ENCODE results near the gene CENPA.

The CENPA gene

GRCh38 chr2:26785431-26786206, at the start of gene CENPA:
Gene CENPA (plus strand): TSS chr2:26786056. CDS start chr2:26786197, 141 bp downstream.
- H3K9ac ChIP-seq (ENCODE audit: low read depth, low read length) = peak within 1 kb of the TSS; percentile 76; the same call in 1 of the 2 replicates
- H3K36me3 ChIP-seq (ENCODE audit: insufficient read depth, low read depth, low read length) = peaks cover 2% of the 10 kb centered on the region; the same call in 1 of the 2 replicates
- H3K9me3 ChIP-seq (ENCODE audit: insufficient read depth, low read depth, low read length) = no peaks in the 10 kb centered on the region
- H3K27ac ChIP-seq (ENCODE audit: low read length) = no peak within 1 kb of the TSS
- peak within 1 kb of the TSS; percentile 70 for H3K4me3 ChIP-seq (ENCODE audit: low read length)
- 0 out of 2 replicates have a peak, but pooled peaks cover 3% of the 10 kb centered on the region for H3K4me1 ChIP-seq (ENCODE audit: insufficient read depth, low read length)
- H3K27me3 ChIP-seq (ENCODE audit: insufficient read depth, low read length) = peaks cover 6% of the 10 kb centered on the region; the same call in 1 of the 2 replicates

- Histone ChIP-seq H3K27ac (ENCODE audit: low read length) (no peak overlapping the region), H3K27me3 (ENCODE audit: insufficient read depth, low read length) (no peaks in the 10 kb centered on the region), H3K4me3 (ENCODE audit: low read length) (no peak overlapping the region), H3K4me1 (ENCODE audit: insufficient read depth, low read length) (no peaks in the 10 kb centered on the region), H3K36me3 (ENCODE audit: insufficient read depth, low read depth, low read length) (no peaks in the 10 kb centered on the region), H3K9ac (ENCODE audit: low read depth, low read length) (no peak overlapping the region), H3K9me3 (ENCODE audit: insufficient read depth, low read depth, low read length) (no peaks in the 10 kb centered on the region)
Measured at GRCh38 chr2:26737221-26737620, 48.6 kb upstream of the CENPA start.

- no peaks in the 10 kb centered on the region for H3K36me3 ChIP-seq (ENCODE audit: insufficient read depth, low read depth, low read length)
- no peaks in the 10 kb centered on the region for H3K27me3 ChIP-seq (ENCODE audit: insufficient read depth, low read length)
- no peak overlapping the region for H3K4me3 ChIP-seq (ENCODE audit: low read length)
- no peaks in the 10 kb centered on the region for H3K9me3 ChIP-seq (ENCODE audit: insufficient read depth, low read depth, low read length)
- no peak overlapping the region for H3K27ac ChIP-seq (ENCODE audit: low read length)
- H3K4me1 ChIP-seq (ENCODE audit: insufficient read depth, low read length) = no peaks in the 10 kb centered on the region
- H3K9ac ChIP-seq (ENCODE audit: low read depth, low read length) = no peak overlapping the region
Measured at GRCh38 chr2:26738481-26738880, 47.4 kb upstream of the CENPA start.

GRCh38 chr2:26739514-26739913, 46.3 kb upstream of the CENPA start:
- Histone ChIP-seq H3K4me1 (ENCODE audit: insufficient read depth, low read length) (no peaks in the 10 kb centered on the region), H3K27ac (ENCODE audit: low read length) (no peak overlapping the region), H3K9me3 (ENCODE audit: insufficient read depth, low read depth, low read length) (no peaks in the 10 kb centered on the region), H3K27me3 (ENCODE audit: insufficient read depth, low read length) (no peaks in the 10 kb centered on the region), H3K36me3 (ENCODE audit: insufficient read depth, low read depth, low read length) (no peaks in the 10 kb centered on the region), H3K4me3 (ENCODE audit: low read length) (no peak overlapping the region), H3K9ac (ENCODE audit: low read depth, low read length) (no peak overlapping the region)

GRCh38 chr2:26740346-26740745, 45.5 kb upstream of the CENPA start:
- Histone ChIP-seq H3K27me3 (ENCODE audit: insufficient read depth, low read length) (no peaks in the 10 kb centered on the region), H3K9ac (ENCODE audit: low read depth, low read length) (no peak overlapping the region), H3K4me1 (ENCODE audit: insufficient read depth, low read length) (no peaks in the 10 kb centered on the region), H3K27ac (ENCODE audit: low read length) (no peak overlapping the region), H3K4me3 (ENCODE audit: low read length) (no peak overlapping the region), H3K36me3 (ENCODE audit: insufficient read depth, low read depth, low read length) (no peaks in the 10 kb centered on the region), H3K9me3 (ENCODE audit: insufficient read depth, low read depth, low read length) (no peaks in the 10 kb centered on the region)

GRCh38 chr2:26740890-26741302, 45.0 kb upstream of the CENPA start:
- Histone ChIP-seq H3K27ac (ENCODE audit: low read length) (no peak overlapping the region), H3K9ac (ENCODE audit: low read depth, low read length) (no peak overlapping the region), H3K4me3 (ENCODE audit: low read length) (no peak overlapping the region)

GRCh38 chr2:26742048-26742770, 43.6 kb upstream of the CENPA start:
- H3K36me3 ChIP-seq (ENCODE audit: insufficient read depth, low read depth, low read length) = no peaks in the 10 kb centered on the region
- no peak overlapping the region for H3K4me3 ChIP-seq (ENCODE audit: low read length)
- H3K4me1 ChIP-seq (ENCODE audit: insufficient read depth, low read length) = no peaks in the 10 kb centered on the region
- H3K9ac ChIP-seq (ENCODE audit: low read depth, low read length) = no peak overlapping the region
- no peaks in the 10 kb centered on the region for H3K27me3 ChIP-seq (ENCODE audit: insufficient read depth, low read length)
- H3K27ac ChIP-seq (ENCODE audit: low read length) = no peak overlapping the region
- no peaks in the 10 kb centered on the region for H3K9me3 ChIP-seq (ENCODE audit: insufficient read depth, low read depth, low read length)

More at GRCh38 chr2:26740890-26741302, 45.0 kb upstream of the CENPA start:
- no peaks in the 10 kb centered on the region for H3K36me3 ChIP-seq (ENCODE audit: insufficient read depth, low read depth, low read length)
- H3K9me3 ChIP-seq (ENCODE audit: insufficient read depth, low read depth, low read length) = no peaks in the 10 kb centered on the region
- no peaks in the 10 kb centered on the region for H3K4me1 ChIP-seq (ENCODE audit: insufficient read depth, low read length)
- no peaks in the 10 kb centered on the region for H3K27me3 ChIP-seq (ENCODE audit: insufficient read depth, low read length)

- Histone ChIP-seq H3K4me3 (ENCODE audit: low read length) (no peak overlapping the region), H3K27me3 (ENCODE audit: insufficient read depth, low read length) (peaks cover 4% of the 10 kb centered on the region; the same call in 1 of the 2 replicates), H3K4me1 (ENCODE audit: insufficient read depth, low read length) (no peaks in the 10 kb centered on the region), H3K27ac (ENCODE audit: low read length) (no peak overlapping the region), H3K9me3 (ENCODE audit: insufficient read depth, low read depth, low read length) (no peaks in the 10 kb centered on the region), H3K9ac (ENCODE audit: low read depth, low read length) (no peak overlapping the region), H3K36me3 (ENCODE audit: insufficient read depth, low read depth, low read length) (no peaks in the 10 kb centered on the region)
Measured at GRCh38 chr2:26743852-26744251, 42.0 kb upstream of the CENPA start.

- H3K27ac ChIP-seq (ENCODE audit: low read length) = no peak overlapping the region
- no peaks in the 10 kb centered on the region for H3K36me3 ChIP-seq (ENCODE audit: insufficient read depth, low read depth, low read length)
- no peak overlapping the region for H3K4me3 ChIP-seq (ENCODE audit: low read length)
- H3K27me3 ChIP-seq (ENCODE audit: insufficient read depth, low read length) = peaks cover 10% of the 10 kb centered on the region; the same call in 1 of the 2 replicates
- peaks cover 4% of the 10 kb centered on the region; the same call in 1 of the 2 replicates for H3K4me1 ChIP-seq (ENCODE audit: insufficient read depth, low read length)
- no peak overlapping the region for H3K9ac ChIP-seq (ENCODE audit: low read depth, low read length)
- H3K9me3 ChIP-seq (ENCODE audit: insufficient read depth, low read depth, low read length) = no peaks in the 10 kb centered on the region
Measured at GRCh38 chr2:26744953-26745352, 40.9 kb upstream of the CENPA start.

GRCh38 chr2:26745609-26746327, 40.1 kb upstream of the CENPA start:
- H3K9ac ChIP-seq (ENCODE audit: low read depth, low read length) = no peak overlapping the region
- H3K36me3 ChIP-seq (ENCODE audit: insufficient read depth, low read depth, low read length) = no peaks in the 10 kb centered on the region
- H3K27ac ChIP-seq (ENCODE audit: low read length) = no peak overlapping the region
- no peak overlapping the region for H3K4me3 ChIP-seq (ENCODE audit: low read length)
- peaks cover 11% of the 10 kb centered on the region; the same call in 1 of the 2 replicates for H3K27me3 ChIP-seq (ENCODE audit: insufficient read depth, low read length)
- H3K4me1 ChIP-seq (ENCODE audit: insufficient read depth, low read length) = peaks cover 7% of the 10 kb centered on the region; the same call in 1 of the 2 replicates
- H3K9me3 ChIP-seq (ENCODE audit: insufficient read depth, low read depth, low read length) = no peaks in the 10 kb centered on the region

GRCh38 chr2:26746934-26747333, 38.9 kb upstream of the CENPA start:
- Histone ChIP-seq H3K27ac (ENCODE audit: low read length) (no peak overlapping the region), H3K36me3 (ENCODE audit: insufficient read depth, low read depth, low read length) (no peaks in the 10 kb centered on the region), H3K4me3 (ENCODE audit: low read length) (no peak overlapping the region), H3K9me3 (ENCODE audit: insufficient read depth, low read depth, low read length) (peaks cover 6% of the 10 kb centered on the region), H3K27me3 (ENCODE audit: insufficient read depth, low read length) (peaks cover 23% of the 10 kb centered on the region; the same call in 1 of the 2 replicates), H3K9ac (ENCODE audit: low read depth, low read length) (no peak overlapping the region), H3K4me1 (ENCODE audit: insufficient read depth, low read length) (peaks cover 13% of the 10 kb centered on the region; the same call in 1 of the 2 replicates)

Data from iPS-20b (cell line).